Liver (tissue), 10 donors: ENCODE measurements around the gene CEP43. TPM values are rescaled to one million over a fixed set of nuclear protein-coding genes. Genes with fewer than 3 reads are reported as not detected.

ENCODE experiments used
- DNase-seq: peaks from one replicate; pipeline ENCODE4 v3.0.0-alpha.2; 2017; ENCODE audit warnings: low spot score
- H3K27ac ChIP-seq, 2 donors: one replicate each; pipeline ENCODE4 v1.7.0; 2013; ENCODE audit warnings: inconsistent platforms in 2 of 2, low read length in 2 of 2, control low read depth in 1 of 2, low read depth in 1 of 2, mild to moderate bottlenecking in 1 of 2
- H3K27me3 ChIP-seq, 4 donors: one replicate each; pipeline versions ENCODE4 v1.6.1 to v1.7.0; 2013; ENCODE audit warnings: low read length in 3 of 4, inconsistent platforms in 1 of 4, mild to moderate bottlenecking in 1 of 4, moderate library complexity in 1 of 4; ENCODE audit not compliant: control insufficient read depth in 4 of 4, insufficient read depth in 4 of 4
- H3K36me3 ChIP-seq, 4 donors: one replicate each; pipeline versions ENCODE4 v1.6.1 to v1.7.0; 2013; ENCODE audit warnings: low read length in 3 of 4, mild to moderate bottlenecking in 3 of 4, low read depth in 1 of 4, moderate library complexity in 1 of 4; ENCODE audit not compliant: control insufficient read depth in 4 of 4, insufficient read depth in 3 of 4
- H3K4me1 ChIP-seq, 4 donors: one replicate each; pipeline versions ENCODE4 v1.6.1 to v1.7.0; 2013; ENCODE audit warnings: low read length in 3 of 4, mild to moderate bottlenecking in 3 of 4, moderate library complexity in 1 of 4; ENCODE audit not compliant: control insufficient read depth in 4 of 4, insufficient read depth in 4 of 4
- H3K4me3 ChIP-seq, 3 donors: one replicate each; pipeline versions ENCODE4 v1.6.1 to v1.7.0; 2013; ENCODE audit warnings: low read length in 3 of 3, control low read depth in 1 of 3, low read depth in 1 of 3, mild to moderate bottlenecking in 1 of 3
- H3K9ac ChIP-seq, 2 donors: one replicate each; pipeline ENCODE4 v1.7.0; 2013; ENCODE audit warnings: low read length in 2 of 2, mild to moderate bottlenecking in 2 of 2, moderate library complexity in 2 of 2, control low read depth in 1 of 2, low read depth in 1 of 2
- H3K9me3 ChIP-seq, 4 donors: one replicate each; pipeline versions ENCODE4 v1.6.1 to v1.7.0; 2013; ENCODE audit warnings: low read length in 3 of 4; ENCODE audit not compliant: control insufficient read depth in 4 of 4
- ATF3 ChIP-seq: IDR thresholded peaks from 2 replicates; pipeline ENCODE4 v1.6.1; 2016; ENCODE audit warnings: antibody characterized with exemption
- CTCF ChIP-seq: fragments of 150-350 bp; IDR thresholded peaks from 2 replicates; pipeline ENCODE4 v1.5.1; 2017; ENCODE audit warnings: improper control_type of control experiment, low read depth, low read length; ENCODE audit not compliant: missing input control
- EGR1 ChIP-seq, 2 donors: IDR thresholded peaks; 2 replicates each; pipeline ENCODE4 v1.6.1; 2016 to 2018; ENCODE audit warnings: antibody characterized with exemption in 2 of 2, low read depth in 2 of 2
- FOXA1 ChIP-seq: IDR thresholded peaks from 2 replicates; pipeline ENCODE4 v1.6.1; 2016; ENCODE audit warnings: antibody characterized with exemption
- FOXA2 ChIP-seq: IDR thresholded peaks from 2 replicates; pipeline ENCODE4 v1.6.1; 2016; ENCODE audit warnings: antibody characterized with exemption
- GABPA ChIP-seq, 2 donors: IDR thresholded peaks in 1 of 2; conservative IDR thresholded peaks in 1 of 2; 2 replicates each; pipeline ENCODE4 v1.6.1; 2016; ENCODE audit warnings: antibody characterized with exemption in 2 of 2, mild to moderate bottlenecking in 1 of 2, moderate library complexity in 1 of 2
- HNF4A ChIP-seq, 2 donors: conservative IDR thresholded peaks; 2 replicates each; pipeline ENCODE4 v1.6.1; 2016; ENCODE audit warnings: antibody characterized with exemption in 2 of 2, mild to moderate bottlenecking in 2 of 2
- HNF4G ChIP-seq: IDR thresholded peaks from 2 replicates; pipeline ENCODE4 v1.6.1; 2016; ENCODE audit warnings: antibody characterized with exemption
- JUND ChIP-seq, 2 donors: IDR thresholded peaks; 2 replicates each; pipeline ENCODE4 v1.6.1; 2016; ENCODE audit warnings: antibody characterized with exemption in 2 of 2
- NR2F2 ChIP-seq: IDR thresholded peaks from 2 replicates; pipeline ENCODE4 v1.6.1; 2016; ENCODE audit warnings: antibody characterized with exemption
- RAD21 ChIP-seq, 2 donors: IDR thresholded peaks; 2 replicates each; pipeline ENCODE4 v1.6.1; 2016; ENCODE audit warnings: antibody characterized with exemption in 2 of 2, mild to moderate bottlenecking in 2 of 2
- RXRA ChIP-seq, 2 donors: IDR thresholded peaks; 2 replicates each; pipeline ENCODE4 v1.6.1; 2017 to 2018; ENCODE audit warnings: antibody characterized with exemption in 2 of 2, mild to moderate bottlenecking in 1 of 2
- SP1 ChIP-seq: IDR thresholded peaks from 2 replicates; pipeline ENCODE4 v1.6.1; 2018; ENCODE audit warnings: antibody characterized with exemption, mild to moderate bottlenecking
- TAF1 ChIP-seq: conservative IDR thresholded peaks from 2 replicates; pipeline ENCODE4 v1.6.1; 2016; ENCODE audit warnings: antibody characterized with exemption, mild to moderate bottlenecking
- YY1 ChIP-seq: IDR thresholded peaks from 2 replicates; pipeline ENCODE4 v1.6.1; 2016; ENCODE audit warnings: antibody characterized with exemption, mild to moderate bottlenecking
- ZBTB33 ChIP-seq: IDR thresholded peaks from 2 replicates; pipeline ENCODE4 v1.6.1; 2016; ENCODE audit warnings: antibody characterized with exemption
- WGBS: extraction: QIAGEN DNeasy Blood & Tissue Kit; methylation state at CpG from one replicate; pipeline ENCODE4 v1.1.7; 2013; 5-methylcytosine and 5-hydroxymethylcytosine counted together
- polyA plus RNA-seq, 2 donors: library from polyadenylated mRNA; stranded (reverse) in 1 of 2; unstranded in 1 of 2; fragments of 200-250 nt in 1 of 2; fragments of >200 nt in 1 of 2; fragmentation: Nextera tagmentation in 1 of 2; extraction: Ambion mirVana in 1 of 2; gene quantifications; one replicate each; pipeline versions ENCODE4 v1.2.1 to v1.2.3, GENCODE V29; 2013 to 2015
- small RNA-seq: library from RNA; depleted of rRNA; stranded (forward); fragments of <200 nt; gene quantifications from one replicate; pipeline ENCODE3, GENCODE V24; 2014
- total RNA-seq, 2 donors: library from RNA; depleted of rRNA; stranded (reverse); fragments of >200 nt; gene quantifications; one replicate each; pipeline ENCODE4 v1.2.3, GENCODE V29; 2014
- TF ChIP-seq, protein P1 (sequence below): IDR thresholded peaks from 2 replicates; pipeline ENCODE4 v1.6.1; 2016; ENCODE audit warnings: antibody characterized with exemption, mild to moderate bottlenecking
- TF ChIP-seq, protein P2 (sequence below): IDR thresholded peaks from 2 replicates; pipeline ENCODE4 v1.6.1; 2016; ENCODE audit warnings: antibody characterized with exemption
- donor health status: healthy.
- donor health status: healthy.
- donor health status: healthy.
- donor health status: healthy.
- donor health status: healthy.

Gene CEP43
- total and polyA plus RNA-seq, 4 donors = 12.0 to 32.0 (median 18.0) TPM

DNA sequence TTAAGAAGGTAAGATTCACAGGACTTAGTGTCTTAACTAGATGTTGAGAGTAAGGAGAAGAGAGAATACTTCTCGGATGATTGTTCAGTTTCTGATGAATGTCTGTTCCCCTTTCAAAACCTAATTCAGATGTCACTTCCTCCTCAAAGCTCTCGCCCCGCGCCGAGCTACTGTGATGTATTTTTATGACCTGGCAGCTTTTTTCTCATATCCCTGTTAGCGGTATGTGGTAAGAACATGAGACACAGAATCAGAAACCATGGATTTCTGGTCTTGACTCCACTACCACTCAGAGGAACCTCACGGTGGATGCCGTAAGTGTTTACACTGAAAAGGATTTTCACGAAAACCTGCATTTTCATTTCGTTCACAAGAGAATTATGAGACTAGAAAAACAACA is 48.4 kb downstream of the CEP43 start:
- H3K4me3 ChIP-seq = no peak overlapping the region
- peaks cover 0 to 3% (median 0%) of the 10 kb centered on the region in 4 donors for H3K36me3 ChIP-seq
- DNase-seq = no peak
- TF ChIP-seq GABPA (IDR thresholded peaks at IDR 0.05 in 1 of 2, conservative IDR thresholded peaks at IDR 0.05 in 1 of 2) = no peak
- TF ChIP-seq, protein P1, sequence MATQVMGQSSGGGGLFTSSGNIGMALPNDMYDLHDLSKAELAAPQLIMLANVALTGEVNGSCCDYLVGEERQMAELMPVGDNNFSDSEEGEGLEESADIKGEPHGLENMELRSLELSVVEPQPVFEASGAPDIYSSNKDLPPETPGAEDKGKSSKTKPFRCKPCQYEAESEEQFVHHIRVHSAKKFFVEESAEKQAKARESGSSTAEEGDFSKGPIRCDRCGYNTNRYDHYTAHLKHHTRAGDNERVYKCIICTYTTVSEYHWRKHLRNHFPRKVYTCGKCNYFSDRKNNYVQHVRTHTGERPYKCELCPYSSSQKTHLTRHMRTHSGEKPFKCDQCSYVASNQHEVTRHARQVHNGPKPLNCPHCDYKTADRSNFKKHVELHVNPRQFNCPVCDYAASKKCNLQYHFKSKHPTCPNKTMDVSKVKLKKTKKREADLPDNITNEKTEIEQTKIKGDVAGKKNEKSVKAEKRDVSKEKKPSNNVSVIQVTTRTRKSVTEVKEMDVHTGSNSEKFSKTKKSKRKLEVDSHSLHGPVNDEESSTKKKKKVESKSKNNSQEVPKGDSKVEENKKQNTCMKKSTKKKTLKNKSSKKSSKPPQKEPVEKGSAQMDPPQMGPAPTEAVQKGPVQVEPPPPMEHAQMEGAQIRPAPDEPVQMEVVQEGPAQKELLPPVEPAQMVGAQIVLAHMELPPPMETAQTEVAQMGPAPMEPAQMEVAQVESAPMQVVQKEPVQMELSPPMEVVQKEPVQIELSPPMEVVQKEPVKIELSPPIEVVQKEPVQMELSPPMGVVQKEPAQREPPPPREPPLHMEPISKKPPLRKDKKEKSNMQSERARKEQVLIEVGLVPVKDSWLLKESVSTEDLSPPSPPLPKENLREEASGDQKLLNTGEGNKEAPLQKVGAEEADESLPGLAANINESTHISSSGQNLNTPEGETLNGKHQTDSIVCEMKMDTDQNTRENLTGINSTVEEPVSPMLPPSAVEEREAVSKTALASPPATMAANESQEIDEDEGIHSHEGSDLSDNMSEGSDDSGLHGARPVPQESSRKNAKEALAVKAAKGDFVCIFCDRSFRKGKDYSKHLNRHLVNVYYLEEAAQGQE = no peak
- TF ChIP-seq ZBTB33 = no peak
- TF ChIP-seq FOXA1 = no peak
- no peak for TF ChIP-seq RAD21 (IDR thresholded peaks at IDR 0.05)
- TF ChIP-seq RXRA (IDR thresholded peaks at IDR 0.05) = no peak
- no peak for TF ChIP-seq FOXA2
- TF ChIP-seq HNF4G = no peak
- no peak for TF ChIP-seq SP1
- TF ChIP-seq JUND (IDR thresholded peaks at IDR 0.05) = no peak
- TF ChIP-seq ATF3 = no peak
- no peak for TF ChIP-seq EGR1 (IDR thresholded peaks at IDR 0.05; ENCODE audit: low read depth in 2 of 2)
- TF ChIP-seq YY1 = no peak
- TF ChIP-seq TAF1 = no peak
- TF ChIP-seq CTCF = no peak
- no peak for TF ChIP-seq HNF4A (conservative IDR thresholded peaks at IDR 0.05)
- TF ChIP-seq, protein P2, sequence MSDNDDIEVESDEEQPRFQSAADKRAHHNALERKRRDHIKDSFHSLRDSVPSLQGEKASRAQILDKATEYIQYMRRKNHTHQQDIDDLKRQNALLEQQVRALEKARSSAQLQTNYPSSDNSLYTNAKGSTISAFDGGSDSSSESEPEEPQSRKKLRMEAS = no peak
- TF ChIP-seq NR2F2 = no peak
- H3K9ac ChIP-seq = peak overlapping the region in 1 of 2 donors; percentile 28
- H3K27ac ChIP-seq = no peak overlapping the region
- WGBS = 87% methylated on average over 10 of the region's 10 CpGs
- no peaks in the 10 kb centered on the region for H3K27me3 ChIP-seq
- H3K9me3 ChIP-seq = no peaks in the 10 kb centered on the region
- no peaks in the 10 kb centered on the region for H3K4me1 ChIP-seq

Small RNA genes within 50 kb of the gene (small RNA-seq; reads per million reads assigned to genes)
- gene MIR3939 = 0.09 reads per million

Other genes with a start within 250 kb of the CEP43 start
- gene RNASET2, start 42.8 kb upstream of the CEP43 start, total RNA-seq = 10 to 100 TPM; 30.4 to 37.2 TPM
- 10 to 100 TPM; 17.7 to 19.6 TPM for gene RNASET2, start 42.8 kb upstream of the CEP43 start, polyA plus RNA-seq
- gene CCR6, start 123.7 kb downstream of the CEP43 start, total RNA-seq = 1 to 10 TPM in 1 of 2 donors, not detected in 1; 8.4 TPM
- gene CCR6, start 123.7 kb downstream of the CEP43 start, polyA plus RNA-seq = under 1 TPM in 1 of 2 donors, not detected in 1; 0.02 TPM
- gene GPR31, start 158.6 kb downstream of the CEP43 start, total RNA-seq = not detected
- gene GPR31, start 158.6 kb downstream of the CEP43 start, polyA plus RNA-seq = not detected